ENCODE data around the gene CSN2. TPM values are rescaled to one million over a fixed set of nuclear protein-coding genes. Genes with fewer than 3 reads are reported as not detected.

The CSN2 gene, protein sequence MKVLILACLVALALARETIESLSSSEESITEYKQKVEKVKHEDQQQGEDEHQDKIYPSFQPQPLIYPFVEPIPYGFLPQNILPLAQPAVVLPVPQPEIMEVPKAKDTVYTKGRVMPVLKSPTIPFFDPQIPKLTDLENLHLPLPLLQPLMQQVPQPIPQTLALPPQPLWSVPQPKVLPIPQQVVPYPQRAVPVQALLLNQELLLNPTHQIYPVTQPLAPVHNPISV
- total RNA-seq (not detected), polyA plus RNA-seq (not detected), total RNA-seq (0 reads per million in 6 experiments)

DNA sequence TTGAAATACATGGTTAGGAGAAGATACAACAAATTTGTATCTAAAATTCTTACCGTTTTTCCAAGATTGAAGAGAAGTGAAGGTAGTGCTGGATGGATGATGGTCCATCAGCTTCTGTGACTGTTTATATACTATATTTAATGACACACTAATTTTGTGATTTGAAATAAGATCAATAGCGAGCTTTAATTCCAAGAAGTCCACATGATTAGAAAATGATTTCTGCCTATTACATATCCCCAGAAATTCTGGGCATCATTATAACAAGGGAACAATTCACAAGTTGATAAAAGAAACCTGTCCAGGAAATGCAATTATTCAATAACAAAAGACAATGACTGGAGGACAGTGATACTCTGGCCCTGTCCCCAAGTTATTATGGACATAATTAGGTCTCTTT lies at the start of gene CSN2:
TSS of gene CSN2 (minus strand) at position 101 of the 400 bp plus-strand sequence. CDS start 4,733 bp downstream, outside the sequence.
- Mint-ChIP-seq H3K4me3 (no peak within 1 kb of the TSS), H3K9me3 (no peaks in the 10 kb centered on the region)

DNA sequence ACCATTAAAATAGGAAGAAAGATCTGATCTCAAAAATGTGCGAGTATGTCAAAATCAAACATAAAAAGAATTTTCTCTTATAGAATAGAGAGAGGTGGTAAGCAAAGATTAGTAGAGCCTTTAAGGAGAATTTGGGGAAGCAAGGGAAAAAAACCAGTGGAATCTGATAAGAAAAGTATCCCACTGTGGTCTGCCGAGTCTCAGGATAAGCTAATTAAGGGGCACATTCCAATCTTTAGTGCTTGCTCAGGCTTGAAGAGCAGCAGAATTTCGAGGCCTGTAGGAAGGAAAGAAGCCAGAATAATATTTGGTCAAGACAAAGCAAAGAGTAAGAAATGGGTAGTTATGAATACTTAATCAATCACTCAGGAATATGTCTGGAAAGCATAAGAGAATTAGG lies 43.2 kb upstream of the CSN2 start:
- Mint-ChIP-seq H3K4me3 (no peak overlapping the region), H3K27ac (no peak overlapping the region), H3K4me1 (no peaks in the 10 kb centered on the region), H3K9me3 (peaks cover 0 to 17% (median 0%) of the 10 kb centered on the region in 9 donors), H3K36me3 (no peaks in the 10 kb centered on the region), H3K27me3 (peaks cover 0 to 3% (median 0%) of the 10 kb centered on the region in 5 donors)
- POLR2A ChIA-PET = no interaction called here
- DNase-seq (no peak), ATAC-seq (no peak)

More for the DNA sequence above, at the start of gene CSN2:
- Mint-ChIP-seq H3K27ac (no peak within 1 kb of the TSS), H3K36me3 (no peaks in the 10 kb centered on the region), H3K27me3 (peaks cover 0 to 2% (median 0%) of the 10 kb centered on the region in 5 donors), H3K4me1 (no peaks in the 10 kb centered on the region)
- POLR2A ChIA-PET = no interaction called here
- ATAC-seq = no peak
- no peak for DNase-seq

DNA sequence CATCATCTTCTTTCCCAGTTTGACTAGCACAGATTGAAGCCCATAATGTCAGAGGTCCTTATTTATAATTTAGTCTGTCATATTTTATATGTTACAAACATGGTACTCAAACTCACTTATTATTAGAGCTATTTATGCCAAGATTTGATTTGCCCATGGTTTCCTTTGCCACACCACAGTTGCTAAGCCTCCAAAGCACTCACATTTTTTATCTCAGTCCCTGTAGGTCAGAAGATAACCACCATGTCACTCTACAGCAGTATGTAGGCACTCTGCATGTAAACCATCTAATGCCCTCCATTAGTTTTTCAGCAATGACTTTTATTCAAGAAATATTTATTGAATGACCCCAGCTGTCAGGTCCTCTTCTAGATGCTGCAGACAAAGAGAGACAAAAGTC lies 37.0 kb upstream of the CSN2 start:
- no peak overlapping the region for H3K4me3 Mint-ChIP-seq
- ATAC-seq = no peak
- peaks cover 0 to 5% (median 0%) of the 10 kb centered on the region in 5 donors for H3K27me3 Mint-ChIP-seq
- no peaks in the 10 kb centered on the region for H3K4me1 Mint-ChIP-seq
- H3K36me3 Mint-ChIP-seq = no peaks in the 10 kb centered on the region
- H3K9me3 Mint-ChIP-seq = peaks cover 0 to 2% (median 0%) of the 10 kb centered on the region in 9 donors
- DNase-seq = no peak
- POLR2A ChIA-PET = no interaction called here
- H3K27ac Mint-ChIP-seq = no peak overlapping the region

DNA sequence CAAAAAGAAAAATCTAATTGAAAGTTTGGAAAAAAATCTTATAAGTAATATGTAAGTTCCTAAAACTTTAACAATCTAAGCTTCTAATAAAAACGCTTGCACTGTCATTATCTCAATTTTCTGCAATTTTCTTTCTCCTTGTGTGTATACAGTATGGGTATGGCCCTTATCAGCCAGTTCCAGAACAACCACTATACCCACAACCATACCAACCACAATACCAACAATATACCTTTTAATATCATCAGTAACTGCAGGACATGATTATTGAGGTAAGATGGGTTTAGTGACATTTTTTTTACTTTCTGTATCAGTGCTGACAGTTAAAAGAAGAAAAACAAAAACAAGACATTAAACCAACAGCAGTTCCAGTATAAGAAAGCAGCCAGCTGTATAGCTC lies 35.2 kb upstream of the CSN2 start:
- H3K27me3 Mint-ChIP-seq = peaks cover 0 to 5% (median 0%) of the 10 kb centered on the region in 5 donors
- ATAC-seq (no peak), DNase-seq (no peak)
- H3K4me3 Mint-ChIP-seq = no peak overlapping the region
- peaks cover 0 to 2% (median 0%) of the 10 kb centered on the region in 9 donors for H3K9me3 Mint-ChIP-seq
- no peaks in the 10 kb centered on the region for H3K36me3 Mint-ChIP-seq
- H3K27ac Mint-ChIP-seq = no peak overlapping the region
- H3K4me1 Mint-ChIP-seq = no peaks in the 10 kb centered on the region
- POLR2A ChIA-PET = no interaction called here

DNA sequence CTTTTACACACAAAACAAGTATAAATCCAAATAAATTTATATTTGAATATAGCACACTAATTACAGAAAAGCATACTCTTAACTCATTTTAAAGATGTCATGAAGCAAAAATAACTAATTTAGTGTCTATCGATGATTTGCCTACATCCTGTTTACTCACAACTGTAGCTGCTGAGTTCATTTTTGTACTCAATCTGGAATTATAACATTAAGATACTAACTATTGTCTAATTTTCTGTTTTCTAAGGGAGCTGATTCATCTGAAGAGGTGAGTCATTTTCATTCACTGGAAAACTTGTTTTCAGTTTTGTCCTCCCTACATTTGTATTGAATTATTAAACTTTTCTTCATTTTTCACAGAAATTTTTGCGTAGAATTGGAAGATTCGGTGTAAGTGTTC lies 33.9 kb upstream of the CSN2 start:
- POLR2A ChIA-PET = no interaction called here
- Mint-ChIP-seq H3K4me1 (no peaks in the 10 kb centered on the region), H3K4me3 (no peak overlapping the region), H3K9me3 (peaks cover 0 to 2% (median 0%) of the 10 kb centered on the region in 9 donors), H3K36me3 (no peaks in the 10 kb centered on the region), H3K27ac (no peak overlapping the region), H3K27me3 (peaks cover 0 to 5% (median 0%) of the 10 kb centered on the region in 5 donors)
- DNase-seq (no peak), ATAC-seq (no peak)

DNA sequence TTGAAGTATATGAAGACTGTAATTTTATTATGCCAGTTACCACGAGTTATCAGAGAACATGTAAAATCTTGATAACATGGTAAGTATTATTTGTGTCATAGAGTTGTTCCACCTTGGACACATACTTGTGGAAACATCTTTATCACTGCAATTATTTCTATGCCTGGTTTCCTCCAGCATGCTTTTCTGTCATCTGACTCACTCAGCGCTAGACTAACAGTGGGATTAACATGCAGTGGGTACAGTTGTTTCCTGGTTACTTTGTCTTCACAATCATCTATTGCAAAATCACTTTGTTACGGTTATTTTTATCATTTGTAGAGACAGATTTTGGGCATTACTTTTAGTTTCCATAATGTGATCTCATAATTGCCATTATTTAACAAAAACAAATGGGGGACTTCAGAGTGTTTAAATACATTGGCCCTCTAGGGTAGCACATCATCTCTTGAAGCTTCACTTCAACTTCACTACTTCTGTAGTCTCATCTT lies 30.0 kb upstream of the CSN2 start, which contains the start of gene STATH:
TSS of gene STATH (plus strand) at position 441 of the 491 bp plus-strand sequence. CDS start 2,472 bp downstream, outside the sequence.
- H3K9me3 Mint-ChIP-seq = peaks cover 0 to 2% (median 0%) of the 10 kb centered on the region in 9 donors
- no peak within 1 kb of the TSS for H3K27ac Mint-ChIP-seq
- ATAC-seq (no peak), DNase-seq (no peak)
- H3K27me3 Mint-ChIP-seq = peaks cover 0 to 14% (median 0%) of the 10 kb centered on the region in 5 donors
- H3K4me1 Mint-ChIP-seq = no peaks in the 10 kb centered on the region
- no peak within 1 kb of the TSS for H3K4me3 Mint-ChIP-seq
- POLR2A ChIA-PET = no interaction called here
- H3K36me3 Mint-ChIP-seq = no peaks in the 10 kb centered on the region

DNA sequence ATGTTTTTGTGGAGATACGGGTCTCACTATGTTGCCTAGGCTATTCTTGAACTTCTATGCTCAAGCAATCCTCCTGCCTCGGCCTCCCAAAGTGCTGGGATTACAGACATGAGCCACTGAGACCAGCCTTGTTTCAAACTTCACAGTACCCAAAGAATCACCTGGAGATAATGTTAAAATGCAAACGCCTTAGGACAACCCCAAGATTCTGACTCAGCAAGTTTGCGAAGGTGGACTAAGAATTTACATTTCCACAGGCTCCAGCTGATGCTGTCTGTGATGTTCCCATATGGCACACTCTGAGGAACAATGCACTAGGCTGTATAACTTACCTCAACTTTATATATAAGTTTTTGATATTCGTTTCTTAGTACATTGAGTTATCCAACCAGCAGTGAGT lies 29.3 kb upstream of the CSN2 start:
- POLR2A ChIA-PET = no interaction called here
- ATAC-seq (no peak), DNase-seq (no peak)
- H3K4me3 Mint-ChIP-seq = no peak overlapping the region
- H3K36me3 Mint-ChIP-seq = no peaks in the 10 kb centered on the region
- peaks cover 0 to 14% (median 0%) of the 10 kb centered on the region in 5 donors for H3K27me3 Mint-ChIP-seq
- no peak overlapping the region for H3K27ac Mint-ChIP-seq
- peaks cover 0 to 2% (median 0%) of the 10 kb centered on the region in 9 donors for H3K9me3 Mint-ChIP-seq
- no peaks in the 10 kb centered on the region for H3K4me1 Mint-ChIP-seq

DNA sequence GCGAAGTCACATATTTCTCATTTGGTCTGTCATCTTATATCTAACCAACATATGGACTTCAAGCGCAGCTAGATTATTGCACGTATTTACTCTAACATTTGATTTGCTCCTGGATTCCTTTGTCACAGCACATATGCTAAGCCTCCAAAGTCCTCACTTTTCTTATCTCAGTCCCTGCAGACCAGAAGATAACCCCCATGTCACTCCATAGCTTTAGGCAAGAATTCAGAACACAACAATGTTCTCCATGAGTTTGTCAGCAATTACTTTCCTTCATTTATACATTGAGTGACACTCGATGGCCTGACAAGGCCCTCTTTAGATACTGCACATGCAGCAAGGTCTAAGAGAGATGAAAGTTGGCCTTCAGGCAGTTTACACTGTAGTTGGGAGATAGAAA lies 25.5 kb upstream of the CSN2 start:
- DNase-seq (no peak), ATAC-seq (no peak)
- no peaks in the 10 kb centered on the region for H3K9me3 Mint-ChIP-seq
- H3K36me3 Mint-ChIP-seq = no peaks in the 10 kb centered on the region
- H3K27ac Mint-ChIP-seq = no peak overlapping the region
- H3K4me1 Mint-ChIP-seq = no peaks in the 10 kb centered on the region
- POLR2A ChIA-PET = no interaction called here
- no peak overlapping the region for H3K4me3 Mint-ChIP-seq
- H3K27me3 Mint-ChIP-seq = peaks cover 0 to 9% (median 0%) of the 10 kb centered on the region in 5 donors

DNA sequence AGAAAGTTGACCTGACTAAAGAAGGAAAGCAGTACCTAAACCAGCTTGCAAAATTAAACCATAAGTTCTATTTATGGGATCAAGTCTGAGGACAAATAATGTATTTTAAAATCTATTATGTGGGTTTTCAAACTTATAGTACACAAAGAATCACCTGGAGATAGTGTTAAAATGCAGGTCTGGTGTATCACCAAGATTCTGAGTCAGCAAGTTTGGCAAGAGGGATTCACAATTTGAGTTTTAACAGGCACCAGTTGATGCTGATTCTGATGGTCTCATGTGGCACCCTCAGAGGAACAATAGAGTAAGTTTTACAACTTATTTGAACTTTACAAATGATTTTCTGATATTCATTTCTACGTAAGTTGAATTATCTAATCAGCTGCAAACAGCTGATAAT lies 21.1 kb upstream of the CSN2 start:
- Mint-ChIP-seq H3K27ac (no peak overlapping the region), H3K4me1 (peaks cover 0 to 2% (median 0%) of the 10 kb centered on the region in 4 donors)
- no peak for ATAC-seq

DNA sequence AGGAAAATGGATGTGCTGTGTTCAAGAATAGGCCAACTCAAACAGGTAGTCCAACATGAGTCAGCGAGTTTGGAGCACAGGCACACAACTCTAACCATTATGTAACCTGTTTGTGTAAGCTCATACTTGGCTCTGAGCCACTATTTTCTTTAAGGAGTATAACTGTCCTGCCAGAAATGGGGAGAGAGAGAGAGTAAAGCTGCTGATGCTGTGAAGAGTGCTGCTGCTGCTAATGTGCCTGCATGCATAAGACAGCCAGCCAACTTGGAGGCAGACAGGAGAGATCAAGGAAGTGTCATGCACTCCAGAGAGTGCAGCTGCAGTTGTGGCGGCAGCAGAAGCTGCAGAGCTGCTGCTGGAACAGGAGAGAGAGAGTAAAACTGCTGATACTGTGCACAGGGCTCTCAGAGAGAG lies 18.5 kb upstream of the CSN2 start:
- no peaks in the 10 kb centered on the region for H3K36me3 Mint-ChIP-seq
- H3K9me3 Mint-ChIP-seq = no peaks in the 10 kb centered on the region
- peak in 1 of 2 donors; percentile 25 for ATAC-seq
- no peak for DNase-seq
- H3K4me1 Mint-ChIP-seq = peaks cover 0 to 2% (median 0%) of the 10 kb centered on the region in 4 donors
- H3K27ac Mint-ChIP-seq = no peak overlapping the region
- H3K27me3 Mint-ChIP-seq = peaks cover 0 to 7% (median 0%) of the 10 kb centered on the region in 5 donors
- POLR2A ChIA-PET = no interaction called here
- H3K4me3 Mint-ChIP-seq = no peak overlapping the region

More for the DNA sequence above, 21.1 kb upstream of the CSN2 start:
- Mint-ChIP-seq H3K36me3 (no peaks in the 10 kb centered on the region), H3K27me3 (peaks cover 0 to 7% (median 0%) of the 10 kb centered on the region in 5 donors), H3K9me3 (no peaks in the 10 kb centered on the region), H3K4me3 (no peak overlapping the region)
- POLR2A ChIA-PET = no interaction called here
- no peak for DNase-seq

DNA sequence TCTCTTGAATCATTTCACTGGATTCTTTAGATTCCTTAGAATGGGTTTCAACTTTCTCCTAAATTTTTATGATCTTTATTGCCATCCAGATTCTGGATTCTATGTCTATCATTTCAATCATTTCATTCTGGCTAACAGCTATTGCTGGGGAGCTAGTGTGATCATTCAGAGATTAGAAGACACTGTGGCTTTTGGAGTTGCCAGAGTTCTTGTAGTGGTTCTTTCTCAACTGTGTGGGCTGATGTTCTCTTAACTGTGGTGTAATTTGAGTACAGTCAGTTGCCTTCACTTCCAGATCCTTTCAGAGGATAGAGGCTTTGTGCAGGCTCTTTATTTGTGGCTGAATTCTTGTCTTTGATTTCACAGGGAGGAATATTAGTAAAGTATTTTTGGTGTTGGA lies 12.1 kb upstream of the CSN2 start:
- DNase-seq = no peak
- Mint-ChIP-seq H3K27me3 (peaks cover 0 to 3% (median 2%) of the 10 kb centered on the region in 5 donors), H3K27ac (no peak overlapping the region), H3K36me3 (no peaks in the 10 kb centered on the region), H3K4me1 (no peaks in the 10 kb centered on the region), H3K4me3 (no peak overlapping the region), H3K9me3 (no peaks in the 10 kb centered on the region)
- ATAC-seq = no peak
- POLR2A ChIA-PET = no interaction called here

DNA sequence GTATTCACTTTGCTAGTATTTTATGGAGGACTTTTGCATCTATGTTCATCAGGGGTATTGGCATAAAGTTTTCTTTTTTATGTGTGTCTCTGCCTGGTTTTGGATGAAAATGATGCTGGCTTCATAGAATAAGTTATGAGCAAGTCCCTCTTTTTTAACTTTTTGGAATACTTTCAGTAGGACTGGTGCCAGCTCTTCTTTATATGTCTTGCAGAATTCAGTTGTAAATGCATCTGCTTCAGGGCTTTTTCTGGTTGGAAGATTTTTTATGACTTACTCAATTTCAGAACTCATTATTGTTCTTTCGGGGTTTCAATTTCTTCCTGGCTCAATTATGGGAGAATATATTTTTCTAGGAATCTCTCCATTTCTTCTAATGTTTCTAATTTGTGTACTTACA lies 9.1 kb upstream of the CSN2 start:
- Mint-ChIP-seq H3K4me1 (no peaks in the 10 kb centered on the region), H3K9me3 (no peaks in the 10 kb centered on the region), H3K4me3 (no peak overlapping the region), H3K27me3 (peaks cover 0 to 3% (median 2%) of the 10 kb centered on the region in 5 donors), H3K27ac (no peak overlapping the region), H3K36me3 (no peaks in the 10 kb centered on the region)
- ATAC-seq (no peak), DNase-seq (no peak)
- POLR2A ChIA-PET = no interaction called here

DNA sequence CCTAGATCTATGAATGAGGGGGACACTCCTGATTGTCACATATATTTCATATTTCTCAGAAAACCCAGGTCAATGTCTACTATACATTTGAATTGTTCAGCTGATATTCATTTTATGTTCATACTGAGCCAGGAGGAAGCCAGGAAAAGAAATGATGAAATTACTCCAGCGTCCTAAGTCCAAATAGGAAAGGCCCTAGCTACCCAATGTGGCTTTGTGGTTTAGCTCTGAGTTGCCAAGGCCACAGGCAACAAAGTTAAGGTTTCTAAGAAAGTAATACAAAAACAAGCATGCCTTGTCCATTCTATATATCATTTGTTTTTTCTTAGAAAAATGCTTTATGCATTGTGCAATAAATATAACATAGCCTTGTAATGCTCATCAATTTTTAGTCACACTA lies 4.5 kb upstream of the CSN2 start:
- POLR2A ChIA-PET = no interaction called here
- peaks cover 0 to 2% (median 0%) of the 10 kb centered on the region in 5 donors for H3K27me3 Mint-ChIP-seq
- ATAC-seq (no peak), DNase-seq (no peak)
- H3K4me3 Mint-ChIP-seq = no peak overlapping the region
- H3K27ac Mint-ChIP-seq = no peak overlapping the region
- no peaks in the 10 kb centered on the region for H3K9me3 Mint-ChIP-seq
- no peaks in the 10 kb centered on the region for H3K36me3 Mint-ChIP-seq
- H3K4me1 Mint-ChIP-seq = no peaks in the 10 kb centered on the region

DNA sequence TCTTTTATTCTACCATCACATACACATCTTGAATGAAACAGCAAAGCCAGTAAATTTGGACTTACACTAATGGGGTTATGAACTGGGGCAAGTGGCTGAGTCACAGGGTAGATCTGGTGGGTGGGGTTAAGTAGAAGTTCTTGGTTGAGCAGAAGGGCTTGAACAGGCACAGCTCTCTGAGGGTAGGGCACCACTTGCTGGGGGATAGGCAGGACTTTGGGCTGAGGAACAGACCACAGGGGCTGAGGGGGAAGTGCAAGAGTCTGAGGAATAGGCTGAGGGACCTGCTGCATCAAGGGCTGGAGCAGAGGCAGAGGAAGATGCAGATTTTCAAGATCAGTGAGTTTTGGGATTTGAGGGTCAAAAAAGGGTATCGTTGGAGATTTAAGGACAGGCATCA lies 8.3 kb downstream of the CSN2 start:
- peaks cover 0 to 22% (median 4%) of the 10 kb centered on the region in 5 donors for H3K27me3 Mint-ChIP-seq
- H3K27ac Mint-ChIP-seq = no peak overlapping the region
- no peak for DNase-seq
- no peaks in the 10 kb centered on the region for H3K36me3 Mint-ChIP-seq
- ATAC-seq = no peak
- POLR2A ChIA-PET = no interaction called here
- no peak overlapping the region for H3K4me3 Mint-ChIP-seq
- H3K9me3 Mint-ChIP-seq = no peaks in the 10 kb centered on the region
- H3K4me1 Mint-ChIP-seq = no peaks in the 10 kb centered on the region
